Right kidney (tissue), 1 donor: Measurements from ENCODE around the gene POU3F1.

Experiments used
- DNase-seq: peaks from one replicate; pipeline ENCODE4 v3.0.0-alpha.2; 2016

POU3F1 gene

GRCh38 chr1:38004284-38005108 lies 42.1 kb downstream of the POU3F1 start:
- DNase-seq, result peak; percentile 60

DNA sequence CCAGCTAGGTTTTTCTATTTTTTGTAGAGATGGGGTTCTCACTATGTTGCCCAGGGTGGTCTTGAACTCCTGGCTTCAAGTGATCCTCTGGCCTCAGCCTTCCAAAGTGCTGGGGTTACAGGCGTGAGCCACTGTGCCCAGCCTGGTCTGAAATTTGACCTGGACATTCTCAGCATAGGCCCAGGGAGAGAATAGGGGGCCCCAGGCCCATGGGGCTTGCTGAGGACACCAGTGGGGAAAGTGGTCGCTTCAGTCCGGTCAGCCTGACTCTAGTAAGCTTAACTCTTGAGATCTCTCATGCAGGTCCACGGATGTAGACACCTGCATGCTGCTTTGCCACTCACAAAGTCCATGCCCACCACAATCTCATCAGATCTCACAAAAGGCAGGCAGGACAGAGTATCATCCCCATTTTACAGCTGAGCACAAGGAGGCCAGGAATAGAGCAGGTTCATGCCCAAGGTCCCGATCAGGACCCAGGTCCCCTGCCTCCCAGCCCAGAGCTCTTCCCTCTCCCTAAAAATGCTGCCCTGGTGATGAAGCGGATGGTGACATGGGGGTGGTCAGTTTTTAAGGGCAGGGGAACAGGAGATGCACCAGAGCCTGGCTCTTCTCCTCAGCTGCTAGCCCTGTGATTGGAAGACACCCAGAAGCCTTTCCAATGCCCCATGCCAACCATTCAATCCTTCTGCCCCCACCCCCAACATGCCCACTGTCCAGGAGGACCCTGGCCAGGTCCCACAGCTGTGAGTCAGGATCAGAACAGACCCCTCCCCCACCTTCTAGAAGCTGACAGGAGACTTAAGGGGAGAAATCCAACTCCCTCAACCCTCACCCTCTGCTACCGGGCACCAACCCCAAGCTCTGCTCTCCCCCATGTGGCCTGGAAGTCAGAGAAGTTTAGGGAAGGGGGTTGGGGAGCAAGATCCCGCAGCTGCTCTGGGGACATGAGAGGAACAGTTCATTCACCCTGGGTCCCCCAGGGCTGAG lies 43.0 kb downstream of the POU3F1 start:
- no peak for DNase-seq

DNA sequence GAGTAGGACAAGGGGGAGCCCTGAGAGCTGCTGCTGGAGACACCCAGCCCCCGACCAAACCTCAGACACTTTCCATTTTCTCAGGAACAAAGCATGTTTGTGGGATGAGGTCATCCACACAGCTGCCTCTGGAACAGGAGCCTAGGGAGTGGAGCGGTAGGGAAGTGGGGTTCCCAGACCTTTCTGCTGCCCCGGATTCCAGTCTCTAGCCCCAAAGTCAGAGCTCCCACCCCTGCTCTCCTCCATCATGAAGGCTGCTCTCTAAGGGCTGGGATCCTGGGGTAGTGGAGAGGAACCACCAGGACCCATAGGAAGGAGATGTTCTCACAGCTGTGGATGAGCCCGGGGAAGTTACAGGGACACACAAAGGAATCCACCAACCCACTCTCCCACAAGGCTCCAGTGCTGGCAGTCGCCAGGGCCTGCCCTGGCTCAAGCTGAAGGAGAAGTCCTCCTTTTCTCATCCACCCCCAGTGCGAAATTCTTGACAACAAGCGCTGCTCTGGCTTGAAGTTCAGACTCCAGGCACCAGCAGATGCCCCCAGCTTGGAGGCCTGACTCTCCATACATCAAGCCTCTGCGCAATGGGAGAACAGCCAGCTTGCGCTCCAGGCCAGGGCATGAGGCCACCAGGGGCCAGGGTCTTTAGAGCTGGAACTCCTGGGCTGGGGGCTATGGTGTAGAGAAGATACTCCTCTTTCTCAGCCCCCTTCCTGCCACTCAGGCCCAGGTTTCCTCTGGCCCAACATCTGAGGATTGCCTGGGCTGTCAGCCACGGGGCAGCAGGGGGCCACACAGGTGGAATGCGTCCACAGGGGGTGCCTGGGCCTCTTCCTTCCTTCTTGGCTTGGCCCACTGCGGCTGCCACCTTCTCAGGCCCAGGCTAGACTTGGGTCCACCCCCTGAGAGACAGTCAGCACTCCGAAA lies 45.8 kb downstream of the POU3F1 start:
- peak; percentile 54 for DNase-seq

- peak; percentile 69 for DNase-seq
These were observed 46.4 kb downstream of the POU3F1 start for GRCh38 chr1:38000233-38000528.

DNA sequence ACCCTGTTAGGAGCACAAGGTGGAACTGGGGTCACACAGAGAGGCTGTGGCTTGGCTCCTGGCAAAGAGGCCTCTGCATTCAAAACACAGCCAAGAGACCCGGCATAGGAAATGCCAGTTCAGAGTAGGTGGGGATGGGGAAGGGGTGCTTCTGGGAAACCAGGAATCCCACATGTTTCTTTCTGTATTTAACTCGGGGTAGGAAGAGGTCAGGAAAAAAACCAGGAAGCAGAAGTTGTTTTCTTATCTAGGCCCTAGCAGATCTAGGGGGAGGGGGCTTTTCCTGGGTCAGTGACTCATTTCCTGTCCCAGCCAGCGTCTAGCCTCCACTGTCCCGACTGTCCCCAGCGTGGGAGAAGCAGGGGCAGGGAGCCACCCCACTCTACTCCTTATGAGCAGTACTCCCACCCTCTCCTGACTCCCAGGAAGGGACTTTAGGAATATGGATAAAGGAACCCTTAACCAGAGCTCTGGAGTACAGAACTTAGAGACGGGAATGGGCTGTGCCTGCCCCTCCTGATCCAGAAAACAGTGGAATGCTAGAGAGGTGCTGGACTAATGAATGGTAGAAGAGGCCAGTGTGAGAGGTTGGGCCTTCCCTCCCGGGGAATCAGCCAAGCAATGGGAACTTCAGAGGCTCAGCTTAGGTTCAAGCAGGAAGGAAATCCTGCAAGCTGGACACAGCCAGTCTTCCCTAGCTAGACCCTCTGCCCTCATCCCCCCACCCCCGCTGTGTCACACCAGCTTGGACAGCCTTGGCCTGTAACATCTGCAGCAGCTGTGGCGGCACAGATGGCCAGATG lies 47.0 kb downstream of the POU3F1 start:
- peak; percentile 64 for DNase-seq

DNA sequence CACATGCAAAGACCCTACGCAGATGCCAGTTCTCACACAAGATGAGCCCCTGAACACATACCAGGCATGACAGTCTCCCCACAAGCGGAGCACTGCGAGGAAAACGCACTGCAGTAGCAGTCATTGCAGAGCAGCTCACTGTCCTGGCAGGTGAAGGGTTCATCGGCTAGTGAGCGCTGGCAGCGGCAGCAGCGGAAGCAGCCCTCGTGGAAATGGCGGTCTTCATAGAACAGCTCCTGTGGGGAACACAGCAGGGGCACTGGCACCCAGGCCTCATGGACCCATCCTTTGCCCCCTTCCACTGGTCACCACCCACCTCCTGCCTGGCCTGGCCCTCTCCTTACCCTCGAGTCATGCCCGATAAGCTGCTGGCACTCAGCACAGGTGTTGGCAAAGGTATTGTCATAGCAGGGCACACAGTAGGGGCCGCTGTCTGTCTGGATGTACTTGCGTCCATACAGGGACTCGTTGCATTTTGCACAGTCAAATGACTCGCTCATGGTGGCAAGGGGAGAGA lies 47.6 kb downstream of the POU3F1 start:
- no peak for DNase-seq

- DNase-seq, result no peak
These were observed 48.3 kb downstream of the POU3F1 start for GRCh38 chr1:37998089-37998808.

- DNase-seq, result no peak
These were observed 49.1 kb downstream of the POU3F1 start for GRCh38 chr1:37997256-37998088.

GRCh38 chr1:37995751-37996345 lies 50.7 kb downstream of the POU3F1 start:
- DNase-seq, result peak; percentile 91

- DNase-seq, result no peak
These were observed 51.6 kb downstream of the POU3F1 start for GRCh38 chr1:37994886-37995566.
